HEK293T (cell line): Measurements from ENCODE around the gene DHCR7.

Experiments used
- CTBP1 ChIP-seq: fragments of 450-650 bp; IDR thresholded peaks from 2 replicates; pipeline ENCODE4 v1.6.1; 2016; ENCODE audit warnings: borderline replicate concordance
- PKNOX1 ChIP-seq: fragments of 450-650 bp; IDR thresholded peaks from 2 replicates; pipeline ENCODE4 v1.6.1; 2016

GRCh38 chr11:71391352-71391751, 56.8 kb downstream of the DHCR7 start:
- TF ChIP-seq CTBP1 (no peak), PKNOX1 (no peak)
